B cell (primary cell): ENCODE data around the gene NAV2.

Experiments
- CTCF ChIP-seq: fragments of 200-600 bp; IDR thresholded peaks from one replicate; pipeline ENCODE4 v1.8.0; 2022; ENCODE audit warnings: antibody characterized with exemption, mild to moderate bottlenecking
- EZH2 ChIP-seq: IDR thresholded peaks from 2 replicates; pipeline ENCODE4 v1.6.1; 2012; ENCODE audit warnings: borderline replicate concordance, low read depth, mild to moderate bottlenecking, moderate library complexity, low read length; ENCODE audit not compliant: insufficient read depth, poor library complexity, severe bottlenecking

GRCh38 chr11:19891022-19891421, 178.4 kb downstream of the NAV2 start:
- TF ChIP-seq EZH2, result no peak
- TF ChIP-seq CTCF, result no peak
